ENCODE results near the gene TSR3.

TSR3 gene

DNA sequence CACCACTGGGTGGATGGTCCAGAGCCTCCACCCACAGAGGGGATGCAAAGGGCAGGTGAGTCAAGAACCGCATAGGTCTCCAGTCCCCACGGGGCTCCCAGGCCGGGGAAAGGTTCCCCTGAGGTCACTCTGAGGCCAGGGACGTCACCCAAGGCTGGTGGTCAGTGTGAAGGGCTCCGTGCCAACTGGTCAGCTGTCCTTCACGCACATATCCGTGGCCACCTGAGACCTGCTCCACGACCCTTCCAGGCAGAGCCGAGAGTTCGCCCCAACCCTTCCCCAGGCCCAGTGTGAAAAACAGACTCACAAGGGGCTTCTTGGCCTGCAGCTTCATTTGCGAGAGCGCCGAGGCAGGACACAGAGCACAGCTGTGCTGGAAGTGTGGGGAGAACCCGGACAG, 2.8 kb downstream of the TSR3 start:
- Mint-ChIP-seq H3K36me3 (peaks cover 25% of the 10 kb centered on the region), H3K4me3 (no peak overlapping the region), H3K27me3 (no peaks in the 10 kb centered on the region), H3K27ac (no peak overlapping the region), H3K4me1 (peaks cover 46% of the 10 kb centered on the region), H3K9me3 (no peaks in the 10 kb centered on the region)
- no peak for ATAC-seq

GRCh38 chr16:1348441-1348840, 3.2 kb downstream of the TSR3 start:
- no peak for ATAC-seq
- Mint-ChIP-seq H3K4me3 (no peak overlapping the region), H3K36me3 (peaks cover 22% of the 10 kb centered on the region), H3K27me3 (no peaks in the 10 kb centered on the region), H3K27ac (no peak overlapping the region), H3K9me3 (no peaks in the 10 kb centered on the region), H3K4me1 (peaks cover 46% of the 10 kb centered on the region)

DNA sequence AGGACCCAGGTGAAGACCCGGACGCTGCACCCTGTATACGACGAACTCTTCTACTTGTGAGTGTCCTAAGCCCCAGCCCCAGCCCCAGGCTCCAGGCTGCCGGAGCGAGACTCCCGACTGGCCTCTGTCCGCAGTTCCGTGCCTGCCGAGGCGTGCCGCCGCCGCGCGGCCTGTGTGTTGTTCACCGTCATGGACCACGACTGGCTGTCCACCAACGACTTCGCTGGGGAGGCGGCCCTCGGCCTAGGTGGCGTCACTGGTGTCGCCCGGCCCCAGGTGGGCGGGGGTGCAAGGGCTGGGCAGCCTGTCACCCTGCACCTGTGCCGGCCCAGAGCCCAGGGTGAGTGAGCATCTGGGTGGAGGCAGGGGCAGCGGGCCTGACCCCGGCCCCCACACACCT, 3.7 kb downstream of the TSR3 start:
- Mint-ChIP-seq H3K4me1 (peaks cover 46% of the 10 kb centered on the region), H3K4me3 (no peak overlapping the region), H3K27me3 (no peaks in the 10 kb centered on the region), H3K27ac (no peak overlapping the region), H3K36me3 (peaks cover 18% of the 10 kb centered on the region), H3K9me3 (no peaks in the 10 kb centered on the region)
- ATAC-seq, result no peak

DNA sequence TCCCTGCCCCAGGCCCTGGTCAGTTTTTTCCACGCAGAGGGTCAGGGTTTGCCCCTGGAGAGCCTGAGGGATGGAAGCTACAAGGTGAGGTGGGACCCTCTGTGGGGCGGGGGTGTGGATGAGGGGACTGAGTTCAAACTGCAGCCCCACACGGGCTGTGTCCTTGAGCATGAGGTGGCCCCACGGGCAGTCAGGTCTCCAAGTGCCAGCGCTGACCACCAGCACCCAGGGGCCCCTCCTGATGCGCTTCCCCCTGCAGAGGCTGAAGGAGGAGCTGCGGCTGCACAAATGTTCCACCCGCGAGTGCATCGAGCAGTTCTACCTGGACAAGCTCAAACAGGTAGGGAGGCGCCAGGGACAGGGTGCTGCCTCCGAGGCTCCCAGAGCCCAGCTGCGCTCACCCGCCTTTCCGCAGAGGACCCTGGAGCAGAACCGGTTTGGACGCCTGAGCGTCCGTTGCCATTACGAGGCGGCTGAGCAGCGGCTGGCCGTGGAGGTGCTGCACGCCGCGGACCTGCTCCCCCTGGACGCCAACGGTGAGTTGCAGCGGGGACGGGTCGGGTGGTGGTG, 4.3 kb downstream of the TSR3 start:
- Mint-ChIP-seq H3K27me3 (no peaks in the 10 kb centered on the region), H3K36me3 (peaks cover 18% of the 10 kb centered on the region), H3K27ac (no peak overlapping the region), H3K9me3 (no peaks in the 10 kb centered on the region), H3K4me1 (peaks cover 46% of the 10 kb centered on the region), H3K4me3 (no peak overlapping the region)
- no peak for ATAC-seq

DNA sequence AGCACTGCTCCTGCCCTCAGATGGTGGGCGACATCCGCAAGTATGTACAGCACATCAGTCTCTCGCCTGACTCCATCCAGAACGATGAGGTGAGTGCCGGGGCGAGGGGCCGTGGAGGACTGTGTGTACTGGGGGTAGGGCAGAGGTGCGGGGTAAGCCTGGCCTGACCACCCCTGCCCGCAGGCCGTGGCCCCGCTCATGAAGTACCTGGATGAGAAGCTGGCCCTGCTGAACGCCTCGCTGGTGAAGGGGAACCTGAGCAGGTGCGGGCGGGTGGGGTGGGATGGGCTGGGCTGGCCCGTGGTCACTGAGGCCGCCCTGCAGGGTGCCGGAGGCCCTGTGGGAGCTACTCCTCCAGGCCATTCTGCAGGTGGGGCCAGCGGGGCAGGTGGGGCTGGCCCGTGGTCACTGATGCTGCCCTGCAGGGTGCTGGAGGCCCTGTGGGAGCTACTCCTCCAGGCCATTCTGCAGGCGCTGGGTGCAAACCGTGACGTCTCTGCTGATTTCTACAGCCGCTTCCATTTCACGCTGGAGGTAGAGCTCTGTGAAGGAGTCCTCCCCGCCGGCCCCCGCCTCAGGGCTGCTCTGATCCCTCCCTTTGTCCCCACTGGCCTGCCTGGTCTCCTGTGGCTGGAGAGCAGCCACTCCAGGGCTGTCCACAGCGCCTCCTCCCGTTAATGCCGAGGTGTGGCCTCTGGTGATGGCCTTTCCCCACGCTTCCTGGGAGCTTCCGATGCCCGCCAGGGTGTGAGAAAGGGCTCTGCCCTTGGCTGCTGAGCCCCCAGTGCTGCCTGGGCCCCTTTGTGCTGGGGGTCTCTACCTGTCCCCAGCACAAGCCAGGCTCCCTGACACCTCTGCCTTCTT, 5.0 kb downstream of the TSR3 start:
- no peak overlapping the region for H3K27ac Mint-ChIP-seq
- H3K4me3 Mint-ChIP-seq, result no peak overlapping the region
- peaks cover 18% of the 10 kb centered on the region for H3K36me3 Mint-ChIP-seq
- H3K9me3 Mint-ChIP-seq, result no peaks in the 10 kb centered on the region
- H3K4me1 Mint-ChIP-seq, result peaks cover 48% of the 10 kb centered on the region
- H3K27me3 Mint-ChIP-seq, result no peaks in the 10 kb centered on the region
- ATAC-seq, result no peak

- Mint-ChIP-seq H3K27ac (no peak overlapping the region), H3K9me3 (no peaks in the 10 kb centered on the region), H3K4me3 (no peak overlapping the region), H3K4me1 (peaks cover 45% of the 10 kb centered on the region), H3K27me3 (no peaks in the 10 kb centered on the region), H3K36me3 (peaks cover 18% of the 10 kb centered on the region)
- ATAC-seq, result no peak
Measured at GRCh38 chr16:1345651-1346421, 5.8 kb downstream of the TSR3 start.

DNA sequence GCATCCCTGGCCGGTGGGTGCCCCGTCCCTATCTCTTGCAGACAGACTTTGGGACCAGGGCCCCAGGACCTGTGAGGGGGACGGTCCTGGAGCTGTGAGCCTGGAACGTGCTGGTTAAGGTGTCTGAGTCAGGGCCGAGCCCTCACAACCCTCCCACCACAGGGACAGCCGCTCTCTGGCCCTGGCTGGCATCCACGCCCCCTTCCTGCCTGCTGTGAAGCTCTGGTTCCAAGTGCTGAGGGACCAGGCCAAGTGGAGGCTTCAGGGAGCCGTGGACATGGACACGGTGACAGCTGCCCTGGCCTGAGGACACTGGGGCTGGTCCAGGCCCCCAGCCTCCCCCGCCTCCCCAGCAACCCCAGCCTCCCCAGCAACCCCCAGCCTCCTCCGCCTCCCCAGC, 6.6 kb downstream of the TSR3 start:
- Mint-ChIP-seq H3K36me3 (peaks cover 14% of the 10 kb centered on the region), H3K4me1 (peaks cover 38% of the 10 kb centered on the region), H3K9me3 (no peaks in the 10 kb centered on the region), H3K27ac (no peak overlapping the region), H3K27me3 (no peaks in the 10 kb centered on the region), H3K4me3 (no peak overlapping the region)
- no peak for ATAC-seq

DNA sequence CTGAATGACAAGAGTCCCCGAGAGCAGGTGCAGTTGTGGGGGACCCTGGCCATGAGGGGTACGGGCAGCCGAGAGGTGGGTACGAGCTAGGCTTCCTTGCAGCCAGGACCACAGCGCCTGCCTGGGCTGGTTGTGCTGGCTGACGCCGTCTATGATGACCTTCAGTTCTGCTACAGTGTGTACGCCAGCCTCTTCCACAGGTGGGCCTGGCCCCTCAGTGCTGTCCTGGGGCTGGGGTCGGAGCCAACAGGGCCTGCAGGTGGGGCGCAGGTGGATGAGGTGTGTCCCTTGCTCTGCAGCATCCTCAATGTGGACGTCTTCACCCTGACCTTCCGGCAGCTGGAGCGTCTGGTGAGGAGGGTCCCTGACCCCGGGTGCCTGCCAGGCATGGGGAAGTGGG, 7.2 kb downstream of the TSR3 start:
- no peak for ATAC-seq
- Mint-ChIP-seq H3K36me3 (peaks cover 11% of the 10 kb centered on the region), H3K4me3 (no peak overlapping the region), H3K4me1 (peaks cover 33% of the 10 kb centered on the region), H3K9me3 (no peaks in the 10 kb centered on the region), H3K27me3 (no peaks in the 10 kb centered on the region), H3K27ac (no peak overlapping the region)

GRCh38 chr16:1343428-1344242, 8.0 kb downstream of the TSR3 start:
- Mint-ChIP-seq H3K27me3 (no peaks in the 10 kb centered on the region), H3K4me3 (peak overlapping the region; percentile 71), H3K9me3 (no peaks in the 10 kb centered on the region), H3K36me3 (peaks cover 11% of the 10 kb centered on the region), H3K27ac (peak overlapping the region; percentile 81), H3K4me1 (peaks cover 31% of the 10 kb centered on the region)
- no peak for ATAC-seq

DNA sequence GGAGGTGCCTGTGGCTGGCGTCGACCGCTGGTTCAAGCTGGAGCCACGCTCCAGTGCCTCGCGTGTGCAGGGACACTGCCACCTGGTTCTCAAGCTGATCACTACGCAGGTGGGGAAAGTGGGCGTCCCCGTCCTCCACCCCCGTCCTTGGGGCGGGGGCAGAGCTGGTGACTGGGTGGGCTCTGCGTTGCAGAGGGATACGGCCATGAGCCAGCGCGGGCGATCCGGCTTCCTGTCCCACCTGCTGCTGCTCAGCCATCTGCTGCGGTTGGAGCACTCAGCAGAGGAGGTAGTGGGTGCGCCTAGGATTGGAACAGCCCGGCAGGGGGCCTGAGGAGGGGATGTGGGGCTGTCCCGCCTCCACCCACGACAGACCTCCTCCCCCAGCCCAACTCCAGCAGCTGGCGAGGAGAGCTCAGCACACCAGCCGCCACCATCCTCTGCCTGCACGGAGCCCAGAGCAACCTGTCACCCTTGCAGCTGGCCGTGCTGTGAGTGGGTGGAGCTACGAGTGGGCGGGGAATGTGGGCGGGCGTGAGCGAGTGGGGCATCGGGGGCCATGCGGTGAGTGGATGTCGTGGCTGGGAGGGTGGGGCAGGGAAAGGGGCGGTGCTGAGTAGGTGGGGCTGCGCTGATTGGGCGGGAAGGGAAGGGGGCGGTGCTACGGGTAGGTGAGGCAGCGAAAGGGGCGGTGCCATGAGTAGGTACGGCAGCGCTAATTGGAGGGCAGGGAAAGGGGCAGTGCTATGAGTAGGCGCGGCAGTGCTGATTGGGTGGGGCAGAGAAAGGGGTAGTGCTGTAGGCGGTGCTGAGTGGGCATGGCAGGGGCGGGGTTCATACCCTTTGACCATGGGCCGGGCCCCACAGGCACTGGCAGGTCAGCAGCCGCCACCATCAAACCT, 8.9 kb downstream of the TSR3 start:
- Mint-ChIP-seq H3K4me3 (peak overlapping the region; percentile 71), H3K27me3 (no peaks in the 10 kb centered on the region), H3K4me1 (peaks cover 31% of the 10 kb centered on the region), H3K27ac (peak overlapping the region; percentile 81), H3K36me3 (peaks cover 7% of the 10 kb centered on the region), H3K9me3 (no peaks in the 10 kb centered on the region)
- peak; percentile 90 for ATAC-seq

GRCh38 chr16:1341495-1342420, 9.9 kb downstream of the TSR3 start:
- Mint-ChIP-seq H3K9me3 (no peaks in the 10 kb centered on the region), H3K36me3 (no peaks in the 10 kb centered on the region), H3K4me1 (peaks cover 33% of the 10 kb centered on the region), H3K27me3 (no peaks in the 10 kb centered on the region), H3K27ac (peak overlapping the region; percentile 81), H3K4me3 (peak overlapping the region; percentile 71)
- no peak for ATAC-seq

GRCh38 chr16:1340730-1341494, 10.8 kb downstream of the TSR3 start:
- no peak overlapping the region for H3K4me3 Mint-ChIP-seq
- H3K27ac Mint-ChIP-seq, result no peak overlapping the region
- peaks cover 42% of the 10 kb centered on the region for H3K4me1 Mint-ChIP-seq

More at GRCh38 chr16:1340730-1341494, 10.8 kb downstream of the TSR3 start:
- Mint-ChIP-seq H3K27me3 (no peaks in the 10 kb centered on the region), H3K36me3 (no peaks in the 10 kb centered on the region), H3K9me3 (no peaks in the 10 kb centered on the region)
- ATAC-seq, result no peak
